Chondrocyte (in vitro differentiated cells): ENCODE results near the gene ALDH16A1. TPM values are rescaled to one million over a fixed set of nuclear protein-coding genes. Genes with fewer than 3 reads are reported as not detected.

Experiments
- DNase-seq: peaks from one replicate; pipeline ENCODE4 v3.0.0; 2021; ENCODE audit warnings: mixed read lengths, low spot score
- H3K27ac Mint-ChIP-seq: one replicate; pipeline ENCODE4 v1.8.0; 2021; ENCODE audit warnings: mild to moderate bottlenecking, moderate library complexity, mixed read lengths; ENCODE audit not compliant: unreplicated experiment
- H3K27me3 Mint-ChIP-seq: 2 replicates; pipeline ENCODE4 v1.8.0; 2021; ENCODE audit warnings: low read depth, mixed read lengths
- H3K36me3 Mint-ChIP-seq: 2 replicates; pipeline ENCODE4 v1.8.0; 2021; ENCODE audit warnings: low read depth, mixed read lengths
- H3K4me1 Mint-ChIP-seq: 2 replicates; pipeline ENCODE4 v1.8.0; 2021; ENCODE audit warnings: low read depth, mild to moderate bottlenecking, mixed read lengths
- H3K4me3 Mint-ChIP-seq: one replicate; pipeline ENCODE4 v1.8.0; 2021; ENCODE audit warnings: mild to moderate bottlenecking, moderate library complexity, mixed read lengths; ENCODE audit not compliant: unreplicated experiment
- H3K9me3 Mint-ChIP-seq: 2 replicates; pipeline ENCODE4 v1.8.0; 2021; ENCODE audit warnings: low read depth, mixed read lengths
- CTCF ChIP-seq: fragments of 200-600 bp; sonication (generic); IDR thresholded peaks from 2 replicates; pipeline ENCODE4 v1.5.0; 2021; ENCODE audit warnings: antibody characterized with exemption, mild to moderate bottlenecking, moderate library complexity
- total RNA-seq: library from RNA; stranded (reverse); gene quantifications from 3 replicates; pipeline ENCODE4 v1.2.1, GENCODE V29; 2021

ALDH16A1 gene
- total RNA-seq, 1 donor from 2014 or later: 23.2 TPM

- TF ChIP-seq CTCF: no peak
- Mint-ChIP-seq H3K4me3 (no peak overlapping the region), H3K9me3 (no peaks in the 10 kb centered on the region), H3K4me1 (peaks cover 21% of the 10 kb centered on the region), H3K36me3 (no peaks in the 10 kb centered on the region), H3K27me3 (peaks cover 72% of the 10 kb centered on the region), H3K27ac (no peak overlapping the region)
- no peak for DNase-seq
These were observed 13.2 kb upstream of the ALDH16A1 start for GRCh38 chr19:49439836-49440235.

GRCh38 chr19:49440439-49441209 lies 12.4 kb upstream of the ALDH16A1 start:
- TF ChIP-seq CTCF: no peak

GRCh38 chr19:49441210-49441959 lies 11.6 kb upstream of the ALDH16A1 start, which contains the start of gene SLC17A7:
Gene SLC17A7 (minus strand): TSS chr19:49441527. CDS start chr19:49441379, 148 bp downstream.
- no peaks in the 10 kb centered on the region for H3K9me3 Mint-ChIP-seq
- peaks cover 21% of the 10 kb centered on the region for H3K4me1 Mint-ChIP-seq
- DNase-seq: no peak
- TF ChIP-seq CTCF: peak; percentile 37
- peaks cover 57% of the 10 kb centered on the region for H3K27me3 Mint-ChIP-seq
- H3K4me3 Mint-ChIP-seq: peak within 1 kb of the TSS; percentile 76
- peak within 1 kb of the TSS; percentile 22 for H3K27ac Mint-ChIP-seq
- H3K36me3 Mint-ChIP-seq: no peaks in the 10 kb centered on the region

More at GRCh38 chr19:49440439-49441209, 12.4 kb upstream of the ALDH16A1 start:
- Mint-ChIP-seq H3K4me1 (peaks cover 21% of the 10 kb centered on the region), H3K4me3 (peak overlapping the region; percentile 29), H3K27me3 (peaks cover 64% of the 10 kb centered on the region), H3K36me3 (no peaks in the 10 kb centered on the region), H3K9me3 (no peaks in the 10 kb centered on the region), H3K27ac (no peak overlapping the region)
- DNase-seq: no peak

- no peaks in the 10 kb centered on the region for H3K9me3 Mint-ChIP-seq
- no peak for TF ChIP-seq CTCF
- H3K4me1 Mint-ChIP-seq: peaks cover 21% of the 10 kb centered on the region
- H3K27ac Mint-ChIP-seq: peak overlapping the region; percentile 1
- H3K4me3 Mint-ChIP-seq: peak overlapping the region; percentile 76
- H3K36me3 Mint-ChIP-seq: no peaks in the 10 kb centered on the region
- DNase-seq: no peak
- H3K27me3 Mint-ChIP-seq: peaks cover 51% of the 10 kb centered on the region
These were observed 11.1 kb upstream of the ALDH16A1 start for GRCh38 chr19:49441960-49442350.

GRCh38 chr19:49442354-49442753 lies 10.7 kb upstream of the ALDH16A1 start:
- H3K9me3 Mint-ChIP-seq: no peaks in the 10 kb centered on the region
- H3K4me1 Mint-ChIP-seq: peaks cover 21% of the 10 kb centered on the region
- H3K36me3 Mint-ChIP-seq: no peaks in the 10 kb centered on the region
- H3K4me3 Mint-ChIP-seq: peak overlapping the region; percentile 76
- DNase-seq: no peak
- no peak for TF ChIP-seq CTCF
- H3K27ac Mint-ChIP-seq: peak overlapping the region; percentile 22
- peaks cover 48% of the 10 kb centered on the region for H3K27me3 Mint-ChIP-seq
